K562 (cell line): ENCODE data around the gene SLC16A10.

Source experiments
- BDP1 ChIP-seq: IDR thresholded peaks from 3 replicates; pipeline ENCODE4 v1.6.1; 2011; ENCODE audit not compliant: insufficient read length, insufficient read depth
- CHD1 ChIP-seq: fragments of 200-600 bp; sonication (generic); IDR thresholded peaks from one replicate; pipeline ENCODE4 v1.6.1; 2012; ENCODE audit warnings: mild to moderate bottlenecking, moderate library complexity, low read length, inconsistent platforms
- EGR1 ChIP-seq: fragments of 450-650 bp; conservative IDR thresholded peaks from 2 replicates; pipeline ENCODE4 v1.6.1; 2017; ENCODE audit warnings: mild to moderate bottlenecking
- MAX ChIP-seq: sonication (generic); formaldehyde crosslinking; IDR thresholded peaks from 2 replicates; pipeline ENCODE4 v1.9.0; 2022; ENCODE audit warnings: mild to moderate bottlenecking, missing genetic modification reagents
- NELFE ChIP-seq: IDR thresholded peaks from 2 replicates; pipeline ENCODE4 v1.6.1; 2011; ENCODE audit warnings: mild to moderate bottlenecking; ENCODE audit not compliant: insufficient read depth, insufficient read length
- NFIC ChIP-seq: fragments of 450-650 bp; IDR thresholded peaks from 2 replicates; pipeline ENCODE4 v1.6.1; 2017; ENCODE audit warnings: mild to moderate bottlenecking, inconsistent platforms
- SMARCC2 ChIP-seq: fragments of 450-650 bp; IDR thresholded peaks from 2 replicates; pipeline ENCODE4 v1.6.1; 2017; ENCODE audit warnings: antibody characterized with exemption, moderate library complexity, mild to moderate bottlenecking, low read depth
- STAT6 ChIP-seq: sonication (generic); formaldehyde crosslinking; IDR thresholded peaks from 2 replicates; pipeline ENCODE4 v1.8.1; 2023; ENCODE audit warnings: mild to moderate bottlenecking, missing genetic modification reagents
- ZFX ChIP-seq: sonication (generic); formaldehyde crosslinking; IDR thresholded peaks from 2 replicates; pipeline ENCODE4 v1.8.0; 2022; ENCODE audit warnings: mild to moderate bottlenecking, missing genetic modification reagents, moderate library complexity
- ZNF274 ChIP-seq: IDR thresholded peaks from 2 replicates; pipeline ENCODE4 v1.6.1; 2011; ENCODE audit warnings: low read depth, mild to moderate bottlenecking, low read length, moderate library complexity, borderline replicate concordance
- ZNF740 ChIP-seq, 3 experiments: fragments of 200-800 bp in 1 of 3; sonication (Bioruptor generic) in 1 of 3; sonication (generic) in 1 of 3; formaldehyde crosslinking in 1 of 3; IDR thresholded peaks; 2 replicates each; pipeline versions ENCODE4 v1.6.1 to v1.8.0; 2016 to 2022; ENCODE audit warnings: mild to moderate bottlenecking in 2 of 3, missing compliant biosample characterization in 2 of 3, missing genetic modification characterization in 2 of 3, missing genetic modification reagents in 1 of 3
- TF ChIP-seq, protein P1 (sequence below): fragments of 450-650 bp; IDR thresholded peaks from 2 replicates; pipeline ENCODE4 v1.6.1; 2016

DNA sequence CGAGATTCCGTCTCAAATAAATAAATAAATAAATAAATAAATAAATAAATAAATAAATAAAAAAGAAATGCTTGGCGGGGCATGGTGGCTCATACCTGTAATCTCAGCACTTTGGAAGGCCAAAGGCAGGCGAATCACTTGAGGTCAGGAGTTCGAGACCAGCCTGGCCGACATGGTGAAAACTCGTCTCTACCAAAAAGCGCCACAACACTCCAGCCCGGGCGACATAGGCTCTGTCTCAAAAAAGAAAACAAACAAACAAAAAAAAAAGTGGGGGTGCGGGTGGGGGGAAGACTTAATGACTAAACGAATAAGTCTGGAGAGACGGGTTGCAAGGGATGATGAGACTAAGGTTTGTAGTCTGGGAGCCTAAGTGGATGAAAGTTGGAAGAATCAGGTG lies 170.7 kb downstream of the SLC16A10 start:
- TF ChIP-seq, protein P1, sequence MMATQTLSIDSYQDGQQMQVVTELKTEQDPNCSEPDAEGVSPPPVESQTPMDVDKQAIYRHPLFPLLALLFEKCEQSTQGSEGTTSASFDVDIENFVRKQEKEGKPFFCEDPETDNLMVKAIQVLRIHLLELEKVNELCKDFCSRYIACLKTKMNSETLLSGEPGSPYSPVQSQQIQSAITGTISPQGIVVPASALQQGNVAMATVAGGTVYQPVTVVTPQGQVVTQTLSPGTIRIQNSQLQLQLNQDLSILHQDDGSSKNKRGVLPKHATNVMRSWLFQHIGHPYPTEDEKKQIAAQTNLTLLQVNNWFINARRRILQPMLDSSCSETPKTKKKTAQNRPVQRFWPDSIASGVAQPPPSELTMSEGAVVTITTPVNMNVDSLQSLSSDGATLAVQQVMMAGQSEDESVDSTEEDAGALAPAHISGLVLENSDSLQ: no peak
- TF ChIP-seq EGR1: no peak
- no peak for TF ChIP-seq MAX (CRISPR knock-in tag)
- no peak for TF ChIP-seq ZFX
- TF ChIP-seq CHD1: no peak
- no peak for TF ChIP-seq ZNF740 (CRISPR knock-in tag; IDR thresholded peaks at IDR 0.05)
- TF ChIP-seq ZNF740 (tag; IDR thresholded peaks at IDR 0.05): no peak
- TF ChIP-seq NFIC: no peak
- TF ChIP-seq STAT6 (CRISPR knock-in tag): no peak
- TF ChIP-seq SMARCC2: no peak
- no peak for TF ChIP-seq ZNF274
- TF ChIP-seq NELFE: no peak
- no peak for TF ChIP-seq BDP1
